ACC112 (cell line): ENCODE data around the gene GUCY1B1.

Experiments used
- H2AFZ ChIP-seq: fragments of 200-600 bp; sonication (generic); one replicate; pipeline ENCODE4 v1.6.0; 2017; ENCODE audit warnings: antibody characterized with exemption, low read length; ENCODE audit not compliant: unreplicated experiment
- H3K27ac ChIP-seq: fragments of 200-600 bp; sonication (generic); 2 replicates; pipeline ENCODE4 v1.5.1; 2014; ENCODE audit warnings: low read depth, mild to moderate bottlenecking, antibody characterized with exemption, low read length, moderate library complexity
- H3K27me3 ChIP-seq: fragments of 200-600 bp; sonication (generic); 2 replicates; pipeline ENCODE4 v1.6.1; 2014; ENCODE audit warnings: mild to moderate bottlenecking, antibody characterized with exemption, low read length, moderate library complexity, mixed read lengths; ENCODE audit not compliant: insufficient read depth
- H3K36me3 ChIP-seq: fragments of 200-600 bp; sonication (generic); 2 replicates; pipeline ENCODE4 v1.6.1; 2016; ENCODE audit warnings: mild to moderate bottlenecking, antibody characterized with exemption, low read length, moderate library complexity, mixed read lengths; ENCODE audit not compliant: insufficient read depth
- H3K4me1 ChIP-seq: fragments of 200-600 bp; sonication (generic); one replicate; pipeline ENCODE4 v1.6.1; 2016; ENCODE audit warnings: low read length, mixed read lengths; ENCODE audit not compliant: insufficient read depth, unreplicated experiment, control insufficient read depth
- H3K4me3 ChIP-seq: fragments of 200-600 bp; sonication (generic); 2 replicates; pipeline ENCODE4 v1.5.1; 2014; ENCODE audit warnings: mild to moderate bottlenecking, low read depth, low read length
- H3K79me2 ChIP-seq: fragments of 200-600 bp; sonication (generic); one replicate; pipeline ENCODE4 v1.6.0; 2016; ENCODE audit warnings: low read length; ENCODE audit not compliant: control insufficient read depth, unreplicated experiment, insufficient read depth

Gene GUCY1B1

DNA sequence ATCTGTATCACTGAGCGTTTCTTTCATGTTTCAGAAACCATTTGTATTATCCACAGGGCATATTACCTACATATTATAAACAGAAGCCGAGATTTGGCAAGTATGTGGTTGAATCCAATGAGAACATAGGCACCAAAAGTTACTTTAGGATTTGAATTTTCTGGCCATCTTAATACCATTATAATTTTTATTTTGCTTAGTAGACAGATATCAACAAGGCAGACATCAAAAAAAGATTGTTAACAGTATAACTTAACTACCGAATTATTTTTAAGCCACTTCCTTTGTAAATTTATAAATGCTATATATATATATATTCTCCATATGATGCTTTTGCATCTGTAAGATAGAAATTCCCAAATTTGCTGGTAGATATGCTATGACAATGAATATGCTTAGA lies 2.2 kb downstream of the GUCY1B1 start:
- no peak overlapping the region for H3K27ac ChIP-seq
- no peaks in the 10 kb centered on the region for H3K79me2 ChIP-seq
- H3K27me3 ChIP-seq = no peaks in the 10 kb centered on the region
- H2AFZ ChIP-seq = no peak overlapping the region
- H3K36me3 ChIP-seq = no peaks in the 10 kb centered on the region
- no peaks in the 10 kb centered on the region for H3K4me1 ChIP-seq
- H3K4me3 ChIP-seq = no peak overlapping the region

GRCh38 chr4:155761916-155762315 lies 3.1 kb downstream of the GUCY1B1 start:
- H3K27me3 ChIP-seq = no peaks in the 10 kb centered on the region

DNA sequence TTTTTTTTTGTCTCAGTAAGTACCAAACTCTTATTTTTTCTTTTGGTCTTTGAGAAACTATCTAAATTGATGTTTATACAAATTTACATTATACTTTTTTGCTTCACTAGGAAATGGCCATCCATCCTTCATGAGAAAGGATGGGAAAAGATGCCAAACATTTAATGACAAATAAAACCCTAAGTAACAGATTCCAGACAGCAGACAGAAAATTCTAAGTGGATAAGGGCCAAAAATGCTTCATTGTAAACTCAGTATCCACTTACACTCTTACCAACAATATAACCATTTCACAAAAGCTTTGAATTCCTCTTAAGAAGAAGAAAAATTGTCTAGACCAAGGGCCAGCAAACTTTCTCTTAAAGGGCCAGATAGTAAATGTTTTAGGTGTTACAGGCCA lies 3.5 kb downstream of the GUCY1B1 start:
- no peak overlapping the region for H3K27ac ChIP-seq
- no peaks in the 10 kb centered on the region for H3K79me2 ChIP-seq
- H3K4me1 ChIP-seq = no peaks in the 10 kb centered on the region
- no peak overlapping the region for H3K4me3 ChIP-seq
- H3K27me3 ChIP-seq = no peaks in the 10 kb centered on the region
- no peak overlapping the region for H2AFZ ChIP-seq
- no peaks in the 10 kb centered on the region for H3K36me3 ChIP-seq

More at GRCh38 chr4:155761916-155762315, 3.1 kb downstream of the GUCY1B1 start:
- Histone ChIP-seq H3K27ac (no peak overlapping the region), H3K79me2 (no peaks in the 10 kb centered on the region), H3K4me1 (no peaks in the 10 kb centered on the region), H2AFZ (no peak overlapping the region), H3K4me3 (no peak overlapping the region), H3K36me3 (no peaks in the 10 kb centered on the region)

DNA sequence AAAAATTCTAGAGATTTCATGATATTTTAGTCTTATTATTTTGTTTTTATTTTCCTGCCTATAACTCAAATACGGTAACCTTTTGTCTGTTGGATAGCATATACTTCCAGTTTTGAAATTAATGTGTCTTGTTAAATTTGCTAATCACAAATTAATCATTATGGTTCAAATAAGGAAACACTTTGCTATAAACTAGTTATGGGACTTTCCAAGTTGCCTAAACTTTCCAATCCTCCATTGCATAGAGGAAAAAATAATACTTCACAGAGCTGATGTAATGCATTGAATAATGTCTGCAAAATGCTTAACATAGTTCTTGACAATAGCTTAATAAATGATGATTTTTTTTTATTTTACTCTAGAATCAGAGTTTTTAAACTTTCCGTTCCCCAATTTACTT lies 4.7 kb downstream of the GUCY1B1 start:
- Histone ChIP-seq H3K79me2 (no peaks in the 10 kb centered on the region), H3K36me3 (no peaks in the 10 kb centered on the region), H3K27ac (no peak overlapping the region), H3K4me1 (no peaks in the 10 kb centered on the region), H3K4me3 (no peak overlapping the region), H2AFZ (no peak overlapping the region), H3K27me3 (no peaks in the 10 kb centered on the region)

- Histone ChIP-seq H3K27me3 (no peaks in the 10 kb centered on the region), H2AFZ (no peak overlapping the region), H3K27ac (no peak overlapping the region), H3K36me3 (no peaks in the 10 kb centered on the region), H3K4me3 (no peak overlapping the region), H3K4me1 (no peaks in the 10 kb centered on the region), H3K79me2 (no peaks in the 10 kb centered on the region)
Observed at GRCh38 chr4:155765149-155765548, 6.3 kb downstream of the GUCY1B1 start.

DNA sequence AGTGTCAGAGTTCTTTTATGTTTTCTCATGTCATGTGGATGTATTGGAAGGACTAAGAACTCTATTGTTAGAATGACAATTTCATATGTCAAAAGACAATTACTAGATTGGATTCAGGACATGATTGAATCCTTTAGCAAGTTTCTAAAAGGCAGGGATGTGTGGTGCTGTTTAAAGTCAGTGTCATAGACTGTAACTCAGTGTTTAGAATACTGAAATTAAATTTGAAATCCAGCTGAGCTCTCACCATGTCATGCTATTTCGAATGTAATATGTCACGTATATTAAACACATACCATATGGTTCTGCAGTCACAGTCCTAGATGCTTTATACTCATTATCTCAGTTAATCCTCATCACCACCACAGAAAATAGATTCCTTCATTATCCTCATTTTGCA lies 7.8 kb downstream of the GUCY1B1 start:
- Histone ChIP-seq H3K36me3 (no peaks in the 10 kb centered on the region), H3K4me3 (no peak overlapping the region), H2AFZ (no peak overlapping the region), H3K4me1 (no peaks in the 10 kb centered on the region), H3K27ac (no peak overlapping the region), H3K79me2 (no peaks in the 10 kb centered on the region), H3K27me3 (no peaks in the 10 kb centered on the region)

- Histone ChIP-seq H3K79me2 (no peaks in the 10 kb centered on the region), H3K4me3 (no peak overlapping the region), H3K27me3 (no peaks in the 10 kb centered on the region), H3K4me1 (no peaks in the 10 kb centered on the region), H2AFZ (no peak overlapping the region), H3K36me3 (no peaks in the 10 kb centered on the region), H3K27ac (no peak overlapping the region)
Observed at GRCh38 chr4:155768370-155768769, 9.5 kb downstream of the GUCY1B1 start.

DNA sequence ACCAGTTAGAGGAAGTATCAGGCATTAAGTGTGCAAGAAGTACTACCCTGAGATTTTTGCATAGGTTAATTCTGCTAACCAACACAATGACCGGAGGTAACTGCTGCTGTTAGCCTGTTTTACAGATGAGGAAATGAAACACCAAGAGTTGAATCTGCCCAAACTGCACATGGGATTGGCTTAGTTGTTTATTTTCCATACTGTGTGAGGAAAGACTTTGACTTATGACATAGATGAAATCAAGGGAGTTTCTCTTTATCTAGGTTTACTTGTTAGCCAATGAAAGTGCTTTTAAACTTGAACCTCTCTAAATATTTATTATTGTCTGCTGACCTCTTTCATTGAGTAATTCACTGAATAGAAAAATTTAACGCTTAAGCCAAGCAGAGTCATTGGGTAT lies 10.3 kb downstream of the GUCY1B1 start:
- H3K4me1 ChIP-seq = no peaks in the 10 kb centered on the region
- no peak overlapping the region for H2AFZ ChIP-seq
- H3K79me2 ChIP-seq = no peaks in the 10 kb centered on the region
- no peaks in the 10 kb centered on the region for H3K27me3 ChIP-seq
- no peak overlapping the region for H3K27ac ChIP-seq
- H3K4me3 ChIP-seq = no peak overlapping the region
- H3K36me3 ChIP-seq = no peaks in the 10 kb centered on the region

GRCh38 chr4:155772459-155773195 lies 13.8 kb downstream of the GUCY1B1 start:
- Histone ChIP-seq H3K4me3 (no peak overlapping the region), H3K79me2 (no peaks in the 10 kb centered on the region), H3K27me3 (no peaks in the 10 kb centered on the region), H3K27ac (no peak overlapping the region), H3K4me1 (no peaks in the 10 kb centered on the region), H2AFZ (no peak overlapping the region), H3K36me3 (no peaks in the 10 kb centered on the region)

DNA sequence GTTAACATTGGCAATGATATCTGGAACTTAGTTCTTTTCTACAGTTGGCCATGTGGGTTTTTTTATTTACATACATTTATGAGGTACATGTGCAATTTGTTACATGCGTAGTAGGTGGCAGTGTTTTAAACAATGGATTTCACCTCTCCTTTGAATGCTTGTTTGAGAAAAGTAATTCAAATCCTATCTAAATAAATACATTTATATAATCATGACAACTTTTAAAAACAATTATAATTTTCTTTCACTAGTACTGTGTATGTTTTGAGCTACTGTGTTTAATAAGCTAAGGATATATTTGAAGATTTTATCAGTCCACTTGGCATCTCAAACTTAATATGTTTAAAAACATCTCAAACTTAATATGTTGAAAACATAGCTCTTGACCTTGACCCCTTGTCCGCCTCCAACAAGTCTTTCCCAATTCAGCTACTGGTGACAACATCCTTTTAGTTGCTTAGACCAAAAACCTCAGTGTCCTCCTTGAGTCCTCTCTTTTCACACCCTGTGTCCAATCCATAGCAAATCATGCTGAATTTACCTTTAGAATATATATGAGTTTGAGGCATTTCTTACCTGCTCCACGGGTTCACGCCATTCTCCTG lies 14.5 kb downstream of the GUCY1B1 start:
- no peak overlapping the region for H3K4me3 ChIP-seq
- H3K36me3 ChIP-seq = no peaks in the 10 kb centered on the region
- H2AFZ ChIP-seq = no peak overlapping the region
- H3K27me3 ChIP-seq = no peaks in the 10 kb centered on the region
- no peaks in the 10 kb centered on the region for H3K79me2 ChIP-seq
- H3K27ac ChIP-seq = no peak overlapping the region
- no peaks in the 10 kb centered on the region for H3K4me1 ChIP-seq

- Histone ChIP-seq H3K36me3 (no peaks in the 10 kb centered on the region), H3K27ac (no peak overlapping the region), H3K27me3 (no peaks in the 10 kb centered on the region), H2AFZ (no peak overlapping the region), H3K4me3 (no peak overlapping the region), H3K79me2 (no peaks in the 10 kb centered on the region), H3K4me1 (no peaks in the 10 kb centered on the region)
Observed at GRCh38 chr4:155774033-155774432, 15.2 kb downstream of the GUCY1B1 start.
